ENCODE data around the gene COL24A1.
"Not testable (repeated sequence)": the region's sequence is repeated elsewhere in the genome, so short reads cannot be mapped to it uniquely, and the experiment has no call there.

- not testable (repeated sequence) for TF ChIP-seq CTCF, POLR2AphosphoS5, POLR2A, EP300 (IDR thresholded peaks at IDR 0.05)
Measured at GRCh38 chr1:86111590-86111989, 45.0 kb downstream of the COL24A1 start.
